Progenitor cell of endocrine pancreas (in vitro differentiated cells): ENCODE data around the gene ZFHX3. TPM values are rescaled to one million over a fixed set of nuclear protein-coding genes. Genes with fewer than 3 reads are reported as not detected.

Source experiments
- DNase-seq: peaks from one replicate; pipeline ENCODE4 v3.0.0; 2021; ENCODE audit warnings: low spot score; ENCODE audit not compliant: unreplicated experiment
- H3K27ac Mint-ChIP-seq: 2 replicates; pipeline ENCODE4 v1.8.0; 2021; ENCODE audit warnings: mild to moderate bottlenecking, moderate library complexity, mixed read lengths
- H3K27me3 Mint-ChIP-seq: 2 replicates; pipeline ENCODE4 v1.8.0; 2021; ENCODE audit warnings: mixed read lengths
- H3K36me3 Mint-ChIP-seq: 2 replicates; pipeline ENCODE4 v1.8.0; 2022; ENCODE audit warnings: mixed read lengths; ENCODE audit not compliant: insufficient read depth
- H3K4me1 Mint-ChIP-seq: 2 replicates; pipeline ENCODE4 v1.8.0; 2021; ENCODE audit warnings: low read depth, mixed read lengths
- H3K4me3 Mint-ChIP-seq: 2 replicates; pipeline ENCODE4 v1.8.0; 2021; ENCODE audit warnings: low read depth, mild to moderate bottlenecking, moderate library complexity, mixed read lengths
- H3K9me3 Mint-ChIP-seq: 2 replicates; pipeline ENCODE4 v1.8.0; 2021; ENCODE audit warnings: low read depth, mixed read lengths
- total RNA-seq: library from RNA; stranded (reverse); gene quantifications from 2 replicates; pipeline ENCODE4 v1.2.1, GENCODE V29; 2021
- TF ChIP-seq, protein P1 (sequence below): fragments of 200-600 bp; sonication (generic); IDR thresholded peaks from one replicate; pipeline ENCODE4 v1.5.0; 2021; ENCODE audit warnings: antibody characterized with exemption, mild to moderate bottlenecking; ENCODE audit not compliant: unreplicated experiment

Gene ZFHX3
- total RNA-seq, 1 donor from 2014 or later, result 54.0 TPM

GRCh38 chr16:72827866-72828265, 220.1 kb downstream of the ZFHX3 start:
- H3K9me3 Mint-ChIP-seq, result no peaks in the 10 kb centered on the region
- H3K27ac Mint-ChIP-seq, result no peak overlapping the region
- TF ChIP-seq, protein P1, sequence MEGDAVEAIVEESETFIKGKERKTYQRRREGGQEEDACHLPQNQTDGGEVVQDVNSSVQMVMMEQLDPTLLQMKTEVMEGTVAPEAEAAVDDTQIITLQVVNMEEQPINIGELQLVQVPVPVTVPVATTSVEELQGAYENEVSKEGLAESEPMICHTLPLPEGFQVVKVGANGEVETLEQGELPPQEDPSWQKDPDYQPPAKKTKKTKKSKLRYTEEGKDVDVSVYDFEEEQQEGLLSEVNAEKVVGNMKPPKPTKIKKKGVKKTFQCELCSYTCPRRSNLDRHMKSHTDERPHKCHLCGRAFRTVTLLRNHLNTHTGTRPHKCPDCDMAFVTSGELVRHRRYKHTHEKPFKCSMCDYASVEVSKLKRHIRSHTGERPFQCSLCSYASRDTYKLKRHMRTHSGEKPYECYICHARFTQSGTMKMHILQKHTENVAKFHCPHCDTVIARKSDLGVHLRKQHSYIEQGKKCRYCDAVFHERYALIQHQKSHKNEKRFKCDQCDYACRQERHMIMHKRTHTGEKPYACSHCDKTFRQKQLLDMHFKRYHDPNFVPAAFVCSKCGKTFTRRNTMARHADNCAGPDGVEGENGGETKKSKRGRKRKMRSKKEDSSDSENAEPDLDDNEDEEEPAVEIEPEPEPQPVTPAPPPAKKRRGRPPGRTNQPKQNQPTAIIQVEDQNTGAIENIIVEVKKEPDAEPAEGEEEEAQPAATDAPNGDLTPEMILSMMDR, result no peak
- H3K36me3 Mint-ChIP-seq, result peaks cover 11% of the 10 kb centered on the region
- peaks cover 3% of the 10 kb centered on the region for H3K4me1 Mint-ChIP-seq
- H3K4me3 Mint-ChIP-seq, result no peak overlapping the region
- no peaks in the 10 kb centered on the region for H3K27me3 Mint-ChIP-seq
- DNase-seq, result no peak

GRCh38 chr16:72825912-72826621, 221.9 kb downstream of the ZFHX3 start:
- Mint-ChIP-seq H3K36me3 (peaks cover 10% of the 10 kb centered on the region), H3K4me3 (no peak overlapping the region), H3K27ac (no peak overlapping the region), H3K9me3 (no peaks in the 10 kb centered on the region), H3K4me1 (no peaks in the 10 kb centered on the region), H3K27me3 (no peaks in the 10 kb centered on the region)
- TF ChIP-seq, protein P1, result no peak
- no peak for DNase-seq

GRCh38 chr16:72824761-72825160, 223.2 kb downstream of the ZFHX3 start:
- Mint-ChIP-seq H3K27me3 (no peaks in the 10 kb centered on the region), H3K9me3 (no peaks in the 10 kb centered on the region), H3K4me3 (no peak overlapping the region), H3K27ac (no peak overlapping the region), H3K36me3 (peaks cover 9% of the 10 kb centered on the region), H3K4me1 (peaks cover under 1% of the 10 kb centered on the region)
- DNase-seq, result no peak
- TF ChIP-seq, protein P1, result no peak

GRCh38 chr16:72824027-72824426, 223.9 kb downstream of the ZFHX3 start:
- DNase-seq, result no peak
- TF ChIP-seq, protein P1, result no peak
- Mint-ChIP-seq H3K4me3 (no peak overlapping the region), H3K27ac (no peak overlapping the region), H3K9me3 (no peaks in the 10 kb centered on the region), H3K36me3 (peaks cover 6% of the 10 kb centered on the region), H3K4me1 (peaks cover 8% of the 10 kb centered on the region), H3K27me3 (no peaks in the 10 kb centered on the region)

GRCh38 chr16:72821185-72821950, 226.6 kb downstream of the ZFHX3 start:
- no peak overlapping the region for H3K27ac Mint-ChIP-seq
- no peaks in the 10 kb centered on the region for H3K27me3 Mint-ChIP-seq
- peaks cover 6% of the 10 kb centered on the region for H3K36me3 Mint-ChIP-seq
- TF ChIP-seq, protein P1, result no peak
- H3K9me3 Mint-ChIP-seq, result no peaks in the 10 kb centered on the region
- no peak overlapping the region for H3K4me3 Mint-ChIP-seq
- no peak for DNase-seq
- H3K4me1 Mint-ChIP-seq, result peaks cover 13% of the 10 kb centered on the region
